GM12878 (cell line): ENCODE results near the gene CMTM2. TPM values are rescaled to one million over a fixed set of nuclear protein-coding genes. Genes with fewer than 3 reads are reported as not detected.

ENCODE experiments used
- ATAC-seq: fragments of 200-7000 bp; cut with Tn5 transposase; 3 replicates; pipeline ENCODE4 v1.9.1; 2020; ENCODE audit warnings: mild to moderate bottlenecking, moderate library complexity
- BruUV-seq: library from RNA; stranded (reverse); fragments of 400-500 nt; replicated peaks from 2 replicates; lab custom pipeline; 2021; lab: Mats Ljungman, UMichigan
- CTCF ChIA-PET: fragments of 300-600 bp; sonication (Branson Sonifier 250); formaldehyde crosslinking; extraction: SDS; loops from one replicate; lab custom pipeline; 2021; ENCODE audit warnings: inconsistent platforms; lab: Yijun Ruan, JAX
- POLR2A ChIA-PET: fragments of 350-600 bp; formaldehyde crosslinking; extraction: SDS; loops from one replicate; lab custom pipeline; 2021; ENCODE audit warnings: inconsistent platforms; lab: Charles Lee
- RAD21 ChIA-PET: fragments of 300-600 bp; sonication (Branson Sonifier 250); formaldehyde crosslinking; loops from one replicate; lab custom pipeline; 2023; ENCODE audit warnings: antibody characterized with exemption; ENCODE audit not compliant: unreplicated experiment; lab: Charles Lee
- SMC1A ChIA-PET: fragments of 300-600 bp; sonication (Branson Sonifier 250); formaldehyde crosslinking; loops from one replicate; lab custom pipeline; 2023; ENCODE audit not compliant: unreplicated experiment, uncharacterized antibody; lab: Charles Lee
- DNase-seq: peaks from one replicate; pipeline ENCODE4 v3.0.0-alpha.2; 2011; ENCODE audit warnings: low read depth, low spot score
- FAIRE-seq: peaks from 3 replicates; lab custom pipeline; 2011; peaks lifted over from hg19 to GRCh38; lab: Jason Lieb, UNC
- H2AFZ ChIP-seq: 2 replicates; pipeline ENCODE4 v1.6.0; 2011; ENCODE audit warnings: low read depth, low read length, control low read depth; ENCODE audit not compliant: control insufficient read depth
- H3K27ac ChIP-seq: 2 replicates; pipeline ENCODE4 v1.5.1; 2011; ENCODE audit warnings: control low read depth; ENCODE audit not compliant: control insufficient read depth, insufficient read depth
- H3K27me3 ChIP-seq, 2 experiments: replicated peaks in 1 of 2; 2 replicates each; pipeline versions ENCODE4 v1.6.0 to v1.6.1; 2011; ENCODE audit warnings: low read length in 1 of 2; ENCODE audit not compliant: control insufficient read depth in 2 of 2, insufficient read depth in 2 of 2
- H3K36me3 ChIP-seq, 2 experiments: 2 replicates each; pipeline ENCODE4 v1.5.1; 2011; ENCODE audit warnings: low read length in 1 of 2; ENCODE audit not compliant: control insufficient read depth in 2 of 2, insufficient read depth in 2 of 2
- H3K4me1 ChIP-seq: 2 replicates; pipeline ENCODE4 v1.6.1; 2011; ENCODE audit warnings: mild to moderate bottlenecking, low read length, moderate library complexity, mixed read lengths; ENCODE audit not compliant: control insufficient read depth, insufficient read depth
- H3K4me2 ChIP-seq: 2 replicates; pipeline ENCODE4 v1.6.0; 2011; ENCODE audit warnings: control low read depth; ENCODE audit not compliant: control insufficient read depth, insufficient read depth
- H3K4me3 ChIP-seq: fragments of 200-600 bp; sonication (generic); 2 replicates; pipeline ENCODE4 v1.5.1; 2016
- H3K79me2 ChIP-seq: 2 replicates; pipeline ENCODE4 v1.6.0; 2011; ENCODE audit warnings: low read length; ENCODE audit not compliant: control insufficient read depth, insufficient read depth
- H3K9ac ChIP-seq: 2 replicates; pipeline ENCODE4 v1.8.0; 2011; ENCODE audit warnings: low read length, control low read depth, mixed read lengths; ENCODE audit not compliant: control insufficient read depth, insufficient read depth
- H3K9me3 ChIP-seq: replicated peaks from 3 replicates; pipeline ENCODE4 v1.5.1; 2011; ENCODE audit warnings: mild to moderate bottlenecking, low read length; ENCODE audit not compliant: control insufficient read depth, insufficient read depth
- H4K20me1 ChIP-seq: 2 replicates; pipeline ENCODE4 v1.6.0; 2011; ENCODE audit not compliant: control insufficient read depth, insufficient read depth
- ATF3 ChIP-seq: IDR thresholded peaks from 2 replicates; pipeline ENCODE4 v1.6.1; 2011; ENCODE audit warnings: low read depth, mild to moderate bottlenecking, low read length, moderate library complexity, borderline replicate concordance; ENCODE audit errors: extremely low read depth
- CHD4 ChIP-seq: fragments of 200-600 bp; sonication (generic); IDR thresholded peaks from 2 replicates; pipeline ENCODE4 v1.6.1; 2016; ENCODE audit warnings: mild to moderate bottlenecking
- ETV6 ChIP-seq, 2 experiments: fragments of 450-650 bp in 1 of 2; IDR thresholded peaks in 1 of 2; conservative IDR thresholded peaks in 1 of 2; 2 replicates each; pipeline ENCODE4 v1.6.1; 2014; ENCODE audit warnings: antibody characterized with exemption in 1 of 2, borderline replicate concordance in 1 of 2, low read depth in 1 of 2, mild to moderate bottlenecking in 1 of 2, moderate library complexity in 1 of 2
- HDGF ChIP-seq: fragments of 450-650 bp; IDR thresholded peaks from 2 replicates; pipeline ENCODE4 v1.6.1; 2016; ENCODE audit warnings: antibody characterized with exemption
- JUNB ChIP-seq: IDR thresholded peaks from 2 replicates; pipeline ENCODE4 v1.6.1; 2016; ENCODE audit warnings: antibody characterized with exemption, mild to moderate bottlenecking
- KAT2A ChIP-seq: conservative IDR thresholded peaks from 2 replicates; pipeline ENCODE4 v1.6.1; 2011; ENCODE audit warnings: low read depth, low read length; ENCODE audit not compliant: control insufficient read depth
- NFIC ChIP-seq: IDR thresholded peaks from 2 replicates; pipeline ENCODE4 v1.6.1; 2012; ENCODE audit warnings: low read depth, mild to moderate bottlenecking, inconsistent platforms, low read length, moderate library complexity
- NR2F1 ChIP-seq: fragments of 450-650 bp; conservative IDR thresholded peaks from 2 replicates; pipeline ENCODE4 v1.6.1; 2017; ENCODE audit warnings: mild to moderate bottlenecking
- SMARCA5 ChIP-seq: fragments of 450-650 bp; IDR thresholded peaks from 2 replicates; pipeline ENCODE4 v1.6.1; 2017; ENCODE audit warnings: mild to moderate bottlenecking
- YY1 ChIP-seq: IDR thresholded peaks from 2 replicates; pipeline ENCODE4 v1.6.1; 2011; ENCODE audit warnings: low read depth, mild to moderate bottlenecking, low read length
- ZNF24 ChIP-seq: fragments of 450-650 bp; IDR thresholded peaks from 2 replicates; pipeline ENCODE4 v1.6.1; 2017; ENCODE audit warnings: antibody characterized with exemption, mild to moderate bottlenecking
- WGBS: methylation state at CpG from one replicate; pipeline ENCODE4 v1.1.6; 2016; ENCODE audit warnings: low lambda C conversion rate; ENCODE audit not compliant: insufficient replicate concordance, insufficient coverage; ENCODE audit errors: missing lambda C conversion rate; 5-methylcytosine and 5-hydroxymethylcytosine counted together
- in situ Hi-C: fragments of 300-500 bp; cut with MboI; formaldehyde crosslinking; loops from 9 replicates; pipeline ENCODE4 v1.14.3; 2018; ENCODE audit warnings: mixed read lengths
- intact Hi-C: fragments of 100-400 bp; cut with micrococcal nuclease; formaldehyde crosslinking; loops from one replicate; pipeline ENCODE4 v1.14.2; 2022; ENCODE audit not compliant: unreplicated experiment
- polyA plus RNA-seq, 11 experiments: library from polyadenylated mRNA; depleted of rRNA in 4 of 11; unstranded in 6 of 11; stranded (reverse) in 5 of 11; fragments of >200 nt; fragmentation: Nextera tagmentation in 4 of 11; fragmentation: Illumina TruSeq in 1 of 11; extraction: Ambion mirVana in 4 of 11; extraction: Trizol in 1 of 11; gene quantifications; 1 replicate in 1 of 11; 2 replicates in 10 of 11; pipeline versions ENCODE4 v1.2.1 to v1.2.3, GENCODE V29; 2011 to 2016; ENCODE audit warnings: inconsistent platforms in 2 of 11, missing spikeins in 2 of 11, low read depth in 1 of 11
- total RNA-seq, 4 experiments: library from RNA; depleted of rRNA in 3 of 4; stranded (reverse); fragments of >200 nt in 3 of 4; fragmentation: Illumina TruSeq in 1 of 4; extraction: Trizol in 1 of 4; gene quantifications; 2 replicates each; pipeline versions ENCODE4 v1.2.1 to v1.2.3, GENCODE V29; 2013 to 2021
- TF ChIP-seq, protein P1 (sequence below): fragments of 450-650 bp; conservative IDR thresholded peaks from 2 replicates; pipeline ENCODE4 v1.6.1; 2017; ENCODE audit warnings: mild to moderate bottlenecking, moderate library complexity

The CMTM2 gene
- total and polyA plus RNA-seq, 10 of the 15 experiments (the other 5 are each of a cell fraction or from before 2014, with no cell fraction given), result 0.26 to 0.34 TPM; not detected in 8

DNA sequence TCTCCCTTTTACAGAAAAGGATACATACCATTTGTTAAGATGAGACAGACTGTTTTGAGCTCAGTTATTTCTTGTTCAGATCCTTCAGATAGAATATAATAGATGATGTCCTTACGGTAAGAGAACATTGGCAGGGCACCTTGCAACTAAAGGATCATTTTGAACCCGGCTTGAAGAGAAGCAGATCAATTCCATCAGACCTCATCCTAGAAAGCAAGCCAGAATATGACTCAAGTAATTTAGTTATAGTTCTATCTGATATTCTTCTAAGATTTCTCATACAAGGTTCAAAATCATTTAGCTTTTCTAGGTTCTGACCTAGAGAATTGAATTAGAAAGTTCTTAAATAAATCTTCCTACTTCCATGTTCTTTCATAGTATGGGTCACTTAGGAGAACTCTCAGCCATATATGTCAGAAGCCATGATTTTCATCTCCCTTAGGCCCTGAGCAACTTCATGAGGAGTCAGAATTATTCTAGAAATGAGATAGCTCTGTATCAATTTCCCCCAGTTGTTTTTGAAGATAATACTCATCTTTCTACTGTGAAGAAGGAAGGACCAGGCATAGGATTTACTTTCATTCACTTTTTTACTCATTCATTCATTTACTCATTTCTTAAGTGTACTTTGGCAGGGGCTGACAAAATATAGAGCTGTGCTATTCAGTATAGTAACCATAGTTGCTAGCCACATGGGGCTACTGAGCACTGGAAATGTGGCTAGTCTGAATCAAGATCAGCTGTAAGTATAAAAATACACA, 15.5 kb upstream of the CMTM2 start:
- Histone ChIP-seq H3K9ac (no peak overlapping the region), H4K20me1 (no peaks in the 10 kb centered on the region), H3K27ac (no peak overlapping the region), H3K4me1 (no peaks in the 10 kb centered on the region), H3K27me3 (no peaks in the 10 kb centered on the region), H2AFZ (no peak overlapping the region), H3K36me3 (peaks cover 2 to 4% of the 10 kb centered on the region in 2 experiments; a peak in 2 of 4 replicates), H3K4me2 (no peak overlapping the region), H3K4me3 (no peak overlapping the region), H3K9me3 (no peaks in the 10 kb centered on the region), H3K79me2 (no peaks in the 10 kb centered on the region)
- ChIA-PET SMC1A (interaction anchor here (0.6 to 3.9 kb wide), 25 partner anchors 9 to 307 kb away, joined by 3 to 25 read pairs (median 4); partner anchors contain the start of gene CKLF), POLR2A (interaction anchor here (0.5 to 3.8 kb wide), 11 partner anchors 8 to 83 kb away, joined by 3 to 24 read pairs (median 3); partner anchors contain the start of genes CKLF and TK2), RAD21 (interaction anchor here (1.0 to 3.5 kb wide), 15 partner anchors 11 to 187 kb away, joined by 3 to 27 read pairs (median 4); partner anchors contain the start of genes CKLF and DYNC1LI2), CTCF (interaction anchor here (0.8 to 4.6 kb wide), 29 partner anchors 8 to 304 kb away, joined by 3 to 47 read pairs (median 4); partner anchors contain the start of genes CKLF, CMTM3, NAE1 and TK2)
- no TSS peak for BruUV-seq
- intact Hi-C loops, result no loop called here
- ATAC-seq (peak; percentile 61), DNase-seq (no peak), FAIRE-seq (no peak)
- in situ Hi-C loops, result no loop called here
- WGBS, result 98% methylated on average over 2 of the region's 2 CpGs
- TF ChIP-seq KAT2A, result no peak
- 0 out of 2 replicates have a peak, but pooled peaks have one; percentile 34 for TF ChIP-seq NFIC
- no peak for TF ChIP-seq YY1
- TF ChIP-seq JUNB, result peak; percentile 66
- TF ChIP-seq NR2F1, result no peak
- no peak for TF ChIP-seq CHD4
- TF ChIP-seq ATF3, result no peak
- peak in 1 of 2 experiments; percentile 20; a peak in 1 of 4 replicates for TF ChIP-seq ETV6 (conservative IDR thresholded peaks at IDR 0.05 in 1 of 2, IDR thresholded peaks at IDR 0.05 in 1 of 2; ENCODE audit: borderline replicate concordance in 1 of 2, low read depth in 1 of 2)
- no peak for TF ChIP-seq SMARCA5
- TF ChIP-seq HDGF, result no peak
- TF ChIP-seq, protein P1, sequence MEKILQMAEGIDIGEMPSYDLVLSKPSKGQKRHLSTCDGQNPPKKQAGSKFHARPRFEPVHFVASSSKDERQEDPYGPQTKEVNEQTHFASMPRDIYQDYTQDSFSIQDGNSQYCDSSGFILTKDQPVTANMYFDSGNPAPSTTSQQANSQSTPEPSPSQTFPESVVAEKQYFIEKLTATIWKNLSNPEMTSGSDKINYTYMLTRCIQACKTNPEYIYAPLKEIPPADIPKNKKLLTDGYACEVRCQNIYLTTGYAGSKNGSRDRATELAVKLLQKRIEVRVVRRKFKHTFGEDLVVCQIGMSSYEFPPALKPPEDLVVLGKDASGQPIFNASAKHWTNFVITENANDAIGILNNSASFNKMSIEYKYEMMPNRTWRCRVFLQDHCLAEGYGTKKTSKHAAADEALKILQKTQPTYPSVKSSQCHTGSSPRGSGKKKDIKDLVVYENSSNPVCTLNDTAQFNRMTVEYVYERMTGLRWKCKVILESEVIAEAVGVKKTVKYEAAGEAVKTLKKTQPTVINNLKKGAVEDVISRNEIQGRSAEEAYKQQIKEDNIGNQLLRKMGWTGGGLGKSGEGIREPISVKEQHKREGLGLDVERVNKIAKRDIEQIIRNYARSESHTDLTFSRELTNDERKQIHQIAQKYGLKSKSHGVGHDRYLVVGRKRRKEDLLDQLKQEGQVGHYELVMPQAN, result no peak
- TF ChIP-seq ZNF24, result peak; percentile 49; the same call in 1 of the 2 replicates
